A673 (cell line): ENCODE data around the gene VSX2.

Source experiments
- CTCF ChIP-seq: fragments of 300-800, 200-600 bp; sonication (generic); conservative IDR thresholded peaks from 2 replicates; pipeline ENCODE4 v1.5.1; 2017; ENCODE audit warnings: low read depth, mild to moderate bottlenecking, antibody characterized with exemption, low read length, moderate library complexity, mixed read lengths
- EZH2 ChIP-seq: fragments of 200-600 bp; sonication (generic); IDR thresholded peaks from 2 replicates; pipeline ENCODE4 v1.6.1; 2017; ENCODE audit warnings: borderline replicate concordance, low read depth, mild to moderate bottlenecking, mixed read lengths, antibody characterized with exemption, low read length; ENCODE audit not compliant: poor library complexity, severe bottlenecking

DNA sequence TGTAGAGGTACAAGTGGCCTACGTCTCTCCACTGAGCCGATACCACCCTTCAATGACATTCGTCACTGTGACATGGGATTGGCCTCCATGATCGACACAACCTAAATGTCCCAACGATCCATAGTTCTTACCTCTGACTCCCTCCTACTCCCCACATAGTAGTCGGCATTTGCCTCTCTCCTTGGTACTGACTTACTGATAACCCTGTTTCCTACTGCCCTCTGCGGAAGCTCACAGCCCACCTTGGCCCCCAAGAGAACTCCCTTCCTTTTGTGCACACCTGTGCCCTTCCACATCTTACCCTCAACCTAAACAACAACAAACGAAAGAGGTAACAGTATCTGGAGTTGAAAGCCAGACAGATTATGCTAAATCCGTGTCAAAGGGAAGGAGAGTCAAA, 23.9 kb downstream of the VSX2 start:
- no peak for TF ChIP-seq CTCF
- no peak for TF ChIP-seq EZH2
